GM19035 (cell line): Measurements from ENCODE around the gene IGFBP4.

Source experiments
- ATAC-seq: cut with Tn5 transposase; IDR thresholded peaks from one replicate; pipeline ENCODE4 v1.9.1; 2021; ENCODE audit not compliant: unreplicated experiment

IGFBP4 gene

DNA sequence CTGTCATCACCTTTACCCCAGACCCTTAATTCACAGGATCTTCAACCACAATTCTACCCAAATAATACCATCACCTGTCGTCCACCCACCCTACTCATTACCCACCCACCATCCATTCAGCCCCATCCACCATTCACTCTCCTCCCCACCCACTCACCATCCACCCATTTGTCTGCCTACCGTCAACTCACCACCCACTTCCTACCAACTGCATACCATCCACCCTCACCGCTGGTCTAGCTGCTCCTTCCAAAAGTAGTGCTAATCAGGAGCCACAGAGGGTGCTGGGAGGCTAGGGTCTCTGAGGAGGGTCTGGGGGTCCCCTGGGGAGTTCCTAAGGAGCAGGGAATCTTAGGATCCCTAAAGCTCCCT is 12.0 kb upstream of the IGFBP4 start:
- no peak for ATAC-seq

DNA sequence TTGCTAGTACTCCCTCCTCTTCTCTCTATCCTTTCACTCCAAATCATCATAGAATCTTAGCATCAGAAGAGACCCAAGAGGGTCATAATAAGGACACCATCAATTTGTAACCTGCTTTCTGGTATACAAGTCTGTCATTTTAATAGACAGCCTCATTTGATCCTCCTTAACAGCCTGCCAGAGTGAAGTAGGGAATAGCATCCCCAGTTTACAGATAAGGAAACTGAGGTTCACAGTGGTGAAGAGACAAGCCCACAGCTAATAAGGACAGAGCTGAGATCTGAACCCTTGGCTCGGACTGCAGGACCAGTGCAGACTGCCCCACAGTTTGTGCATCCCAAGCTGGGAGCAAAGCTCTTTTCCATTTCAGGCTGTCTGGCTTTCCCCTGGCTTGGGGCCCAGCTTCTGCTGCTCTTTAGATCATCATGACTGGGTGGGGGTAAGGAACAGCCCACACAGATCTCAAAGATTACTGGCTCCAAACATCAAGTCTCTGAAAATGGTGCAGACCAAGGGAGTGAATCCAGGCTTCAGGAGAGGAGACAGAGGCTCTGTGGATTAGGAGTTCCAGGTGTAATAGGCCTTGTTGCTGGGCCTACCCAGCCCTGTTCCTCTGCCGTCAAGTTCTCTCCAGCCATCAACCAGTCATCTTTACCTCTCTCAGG is 10.3 kb upstream of the IGFBP4 start:
- ATAC-seq: no peak

DNA sequence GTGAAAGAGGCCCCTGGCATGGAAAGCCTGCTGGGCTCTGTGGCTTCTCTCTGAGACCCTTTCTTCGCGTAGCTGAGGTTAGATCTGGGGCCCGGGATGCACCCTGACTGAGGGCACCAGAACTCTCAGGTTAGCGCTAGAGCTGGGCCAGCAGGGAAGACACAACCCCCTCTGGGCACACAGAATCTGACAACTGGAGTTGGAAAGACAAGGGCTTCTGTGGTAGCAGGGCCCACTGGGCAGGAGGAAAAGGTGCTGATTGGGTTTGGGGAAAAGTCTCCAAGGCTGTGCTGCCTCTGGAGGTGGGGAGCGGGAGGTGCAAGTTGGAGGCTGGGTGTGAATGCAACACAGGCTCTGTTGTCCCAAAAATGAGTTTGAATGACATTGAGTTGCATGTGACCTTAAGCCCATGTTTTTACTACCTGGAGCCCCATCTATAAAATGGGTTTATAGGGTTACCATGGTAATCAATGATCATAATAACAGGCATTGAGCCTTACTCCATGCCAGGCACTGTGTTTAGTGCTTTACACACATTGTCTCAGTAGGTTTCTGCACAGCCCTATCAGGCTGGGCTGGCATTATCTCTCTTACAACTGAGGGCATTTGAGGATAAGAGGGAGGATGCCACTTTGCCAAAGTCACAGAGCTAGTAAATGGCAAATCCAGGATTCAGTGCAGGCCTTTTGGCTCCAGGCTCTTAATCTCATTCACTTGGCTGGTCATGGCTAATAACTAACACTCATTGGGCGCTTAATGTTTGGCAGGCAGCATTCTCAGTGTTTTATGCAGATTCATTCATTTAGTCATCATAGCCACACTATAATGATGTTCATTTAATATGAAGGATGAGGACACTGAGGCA is 9.5 kb upstream of the IGFBP4 start:
- no peak for ATAC-seq

DNA sequence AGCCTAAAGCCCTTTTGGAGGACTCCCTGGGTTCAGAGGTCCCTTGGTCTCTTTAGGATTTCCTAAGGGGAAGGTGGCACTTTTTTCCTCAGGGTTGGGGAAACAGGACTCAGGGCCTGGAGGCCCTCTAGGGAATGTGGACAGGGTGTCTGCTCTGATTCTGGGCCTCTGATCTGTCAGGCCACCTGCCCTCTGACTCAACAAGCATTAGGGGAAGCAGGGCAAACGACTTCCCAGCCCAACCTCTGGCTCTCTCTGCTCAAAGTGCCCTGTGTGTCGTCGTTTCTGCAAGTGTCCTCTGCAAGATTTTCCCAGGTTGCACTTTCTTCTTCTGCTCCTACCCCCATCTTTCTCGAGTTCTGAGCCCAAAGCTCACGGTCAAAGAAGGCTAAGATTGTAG is 6.6 kb upstream of the IGFBP4 start:
- ATAC-seq: no peak

DNA sequence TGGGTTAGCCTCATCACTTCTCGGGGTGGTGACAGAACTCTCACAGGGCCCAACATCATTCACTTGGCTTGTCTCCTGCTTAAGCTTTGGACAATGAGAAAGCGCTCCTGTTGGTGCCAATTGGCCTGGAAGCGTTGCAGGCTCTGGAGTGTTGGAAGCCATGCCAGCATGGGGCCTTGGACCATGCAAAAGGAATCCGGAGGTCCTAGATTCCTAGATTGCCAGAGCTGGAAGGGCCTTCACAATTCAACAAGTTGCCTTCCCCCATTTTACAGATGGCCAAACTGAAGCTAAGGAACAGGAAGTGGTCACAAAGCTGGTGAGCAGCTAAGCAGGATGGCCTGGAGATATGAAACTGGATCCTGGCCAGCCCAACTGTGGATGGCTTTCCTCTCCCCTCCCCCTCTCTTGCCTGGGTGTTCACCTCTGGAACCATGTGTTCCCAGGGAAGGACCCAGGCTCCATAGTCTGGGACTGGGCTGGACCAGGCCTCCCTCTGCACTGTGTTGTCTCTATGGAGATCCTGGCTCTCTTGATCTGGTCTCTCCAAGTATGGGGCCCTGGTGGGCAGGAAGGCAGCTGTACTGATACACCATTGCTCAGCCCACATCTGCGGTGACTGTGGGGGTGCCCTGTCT is 6.0 kb upstream of the IGFBP4 start:
- ATAC-seq: no peak

DNA sequence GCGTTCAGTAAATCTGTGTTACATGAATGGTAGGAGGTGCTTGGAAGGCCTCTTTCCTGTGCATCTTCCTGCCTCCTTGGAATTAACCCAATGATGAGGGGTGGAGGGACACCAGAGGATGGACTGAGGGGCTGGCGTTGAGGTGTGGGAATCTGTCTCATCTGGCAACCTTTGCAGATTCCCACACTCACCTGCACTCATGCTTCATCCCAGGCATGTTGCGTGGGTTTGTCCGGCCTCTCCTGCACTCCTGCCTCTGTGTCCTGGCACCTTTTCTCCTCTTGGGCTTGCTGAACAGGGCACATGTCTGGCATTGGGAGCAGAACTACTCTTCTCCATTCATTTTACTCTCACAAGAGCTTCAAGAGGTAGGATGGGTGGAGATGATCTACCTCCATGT is 3.1 kb upstream of the IGFBP4 start:
- no peak for ATAC-seq

DNA sequence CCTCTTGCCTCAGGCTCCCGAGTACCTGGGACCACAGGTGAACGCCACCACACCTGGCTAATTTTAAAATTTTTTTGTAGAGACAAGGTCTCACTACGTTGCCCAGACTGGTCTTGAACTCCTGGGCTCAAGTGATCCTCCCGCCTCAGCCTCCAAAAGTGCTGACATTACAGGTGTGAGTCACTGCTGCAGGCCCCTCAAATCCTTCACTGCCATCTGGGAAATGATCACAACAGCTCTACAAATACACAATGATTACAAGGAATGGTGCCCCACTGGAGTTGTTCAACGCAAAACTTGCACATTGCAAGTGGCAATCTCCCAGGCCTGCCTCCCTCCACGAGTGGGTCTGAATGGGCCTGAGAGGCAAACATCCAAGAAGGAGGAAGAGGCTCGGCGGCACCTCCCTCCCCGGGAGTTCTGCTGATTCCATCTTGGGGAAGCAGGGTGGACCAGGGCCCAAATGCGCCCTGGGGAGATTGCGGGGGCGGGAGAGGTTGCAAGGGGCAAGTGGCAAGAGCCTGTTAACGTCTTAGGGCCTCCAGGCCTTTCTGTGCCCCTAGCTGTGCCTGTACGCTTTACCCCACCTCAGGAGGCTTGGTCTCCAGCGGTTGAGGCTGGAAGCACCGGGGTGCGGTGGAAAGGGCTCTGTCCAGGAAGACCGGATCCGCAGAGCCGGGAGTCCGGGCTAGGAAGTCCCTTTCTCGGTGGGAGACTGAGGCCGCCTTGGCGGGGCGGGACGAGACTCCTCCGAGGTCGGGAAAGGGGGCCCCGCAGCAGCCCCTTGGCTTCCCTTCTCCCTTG is 656 bp upstream of the IGFBP4 start:
- ATAC-seq: no peak

DNA sequence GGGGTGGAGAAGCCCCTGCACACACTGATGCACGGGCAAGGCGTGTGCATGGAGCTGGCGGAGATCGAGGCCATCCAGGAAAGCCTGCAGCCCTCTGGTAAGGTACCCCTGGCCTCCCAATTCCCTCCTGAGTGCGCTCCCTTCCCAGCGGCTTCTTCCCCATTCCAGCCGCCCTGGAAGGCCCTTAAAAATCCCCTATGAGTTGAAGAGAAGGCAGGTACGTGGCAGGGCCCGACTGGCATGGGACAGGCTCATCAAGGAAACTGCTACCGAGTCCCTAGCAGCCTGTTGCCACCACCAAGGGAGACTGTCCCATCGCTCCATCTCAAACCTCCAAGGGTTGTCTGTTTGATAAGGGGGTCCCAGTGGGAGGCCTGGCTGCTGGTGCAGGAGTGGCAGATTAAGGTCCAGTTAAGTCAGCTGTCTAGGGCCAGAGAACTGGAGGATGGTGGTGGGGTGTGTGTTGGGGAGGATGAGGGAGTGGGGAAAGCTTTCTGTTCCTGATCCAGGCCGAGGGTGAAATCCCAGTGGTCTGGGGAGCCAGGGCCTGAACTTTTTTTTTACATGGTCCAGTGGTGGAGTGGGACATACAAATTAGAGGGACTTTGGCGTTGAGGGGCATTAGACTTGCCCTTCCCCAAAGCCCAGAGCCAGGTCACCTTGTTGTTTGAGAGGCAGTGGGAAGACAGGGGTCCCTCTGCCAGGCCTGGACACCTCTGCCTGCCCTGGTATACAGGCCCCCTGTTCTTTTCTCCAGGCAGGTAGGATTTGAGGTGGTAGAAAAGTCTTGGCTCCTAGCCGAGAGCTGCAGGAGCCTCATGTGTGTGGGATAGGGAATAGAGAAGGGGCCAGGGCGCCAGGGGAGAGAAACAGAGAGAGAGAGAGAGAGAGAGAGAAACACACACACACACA is 994 bp downstream of the IGFBP4 start:
- ATAC-seq: no peak

DNA sequence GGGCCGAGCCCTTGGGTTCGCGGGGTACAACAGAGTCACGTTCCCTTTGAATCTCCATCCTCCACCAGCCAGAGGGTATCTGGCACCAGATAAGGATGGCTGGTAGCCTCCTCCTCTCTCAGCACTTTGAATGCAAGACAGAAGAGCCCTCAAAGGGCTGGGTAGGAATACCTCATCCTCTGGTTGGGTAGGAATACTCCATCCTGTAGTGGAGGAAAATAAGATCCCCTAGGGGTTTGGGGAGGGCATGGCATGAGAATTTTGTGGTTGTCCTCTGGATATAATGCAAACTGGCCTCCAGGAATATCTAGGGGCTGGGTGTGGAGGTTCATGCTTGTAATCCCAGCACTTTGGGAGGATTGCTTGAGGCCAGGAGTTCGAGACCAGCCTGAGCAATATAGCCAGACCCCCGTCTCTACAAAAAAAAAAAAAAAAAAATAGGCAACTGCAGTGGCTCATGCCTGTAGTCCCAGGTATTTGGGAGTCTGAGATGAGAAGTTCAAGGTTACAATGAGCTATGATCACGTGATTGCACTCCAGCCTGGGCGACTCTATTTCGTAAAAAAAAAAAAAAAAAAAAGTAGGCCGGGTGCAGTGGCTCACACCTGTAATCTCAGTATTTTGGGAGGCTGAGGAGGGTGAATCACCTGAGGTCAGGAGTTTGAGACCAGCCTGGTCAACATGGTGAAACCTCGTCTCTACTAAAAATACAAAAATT is 2.7 kb downstream of the IGFBP4 start:
- no peak for ATAC-seq

DNA sequence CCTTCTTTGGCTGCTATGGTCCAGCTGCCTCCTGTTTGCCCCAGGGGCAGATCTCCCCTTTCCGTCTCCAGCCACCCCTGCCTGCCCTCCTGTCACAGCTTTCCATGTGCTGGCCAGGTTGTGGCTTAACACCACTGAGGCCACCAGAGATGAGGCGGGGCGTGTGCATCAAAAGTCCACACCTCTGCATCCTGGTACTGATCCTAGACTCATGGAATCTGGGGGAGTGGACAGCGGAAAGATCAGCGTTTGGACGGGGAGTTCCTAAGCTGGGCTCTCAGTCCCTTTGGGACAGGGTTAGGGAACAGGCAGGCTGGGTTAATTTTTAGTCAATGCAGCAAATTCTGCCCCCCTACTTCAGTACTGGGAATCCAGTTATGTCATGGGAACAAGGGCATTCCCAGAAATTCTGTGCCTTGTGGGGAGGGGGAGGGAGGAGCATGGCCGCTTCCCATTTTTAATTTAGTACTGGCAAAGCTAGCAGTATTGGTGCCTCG is 3.9 kb downstream of the IGFBP4 start:
- no peak for ATAC-seq

DNA sequence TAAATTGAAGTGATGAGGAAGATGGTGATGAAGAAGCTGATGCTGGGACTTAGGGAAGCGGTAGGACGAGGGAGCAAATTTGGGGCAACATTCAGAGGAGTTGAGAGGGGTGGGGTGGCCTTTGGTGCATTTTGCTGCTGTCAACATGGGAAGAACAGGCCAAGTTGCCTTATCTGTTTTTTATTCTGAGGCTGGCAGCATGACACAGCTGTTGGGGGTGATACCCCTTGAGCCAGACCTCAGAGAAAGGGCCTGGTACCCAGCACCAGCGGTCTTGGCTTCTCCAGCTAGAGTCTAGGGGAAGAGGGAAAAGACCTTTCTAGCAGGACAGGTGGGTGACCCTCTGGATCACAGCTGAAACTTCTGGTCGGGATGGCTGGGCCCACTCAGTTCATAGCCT is 4.6 kb downstream of the IGFBP4 start:
- no peak for ATAC-seq

DNA sequence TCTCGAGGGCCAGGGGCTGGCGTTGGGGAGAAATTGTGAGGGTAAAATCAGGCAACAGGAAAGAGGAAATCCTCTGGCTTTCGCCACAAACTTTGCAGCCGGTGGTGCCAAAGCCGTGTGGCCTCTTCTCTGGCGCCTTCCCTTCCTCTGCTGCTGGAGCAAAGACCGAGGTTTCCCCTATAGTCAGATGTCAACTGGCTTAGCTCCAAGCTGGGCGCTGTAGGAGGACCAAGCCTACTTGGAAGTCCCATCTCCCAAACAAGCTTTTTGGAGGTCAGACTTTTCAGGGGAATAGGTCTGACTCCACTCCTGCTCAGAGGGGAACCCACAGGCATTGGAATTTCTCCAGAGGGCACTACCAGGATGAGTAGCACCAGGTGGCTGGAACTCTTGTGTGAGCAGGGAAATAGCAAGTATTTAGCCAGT is 5.0 kb downstream of the IGFBP4 start:
- no peak for ATAC-seq

DNA sequence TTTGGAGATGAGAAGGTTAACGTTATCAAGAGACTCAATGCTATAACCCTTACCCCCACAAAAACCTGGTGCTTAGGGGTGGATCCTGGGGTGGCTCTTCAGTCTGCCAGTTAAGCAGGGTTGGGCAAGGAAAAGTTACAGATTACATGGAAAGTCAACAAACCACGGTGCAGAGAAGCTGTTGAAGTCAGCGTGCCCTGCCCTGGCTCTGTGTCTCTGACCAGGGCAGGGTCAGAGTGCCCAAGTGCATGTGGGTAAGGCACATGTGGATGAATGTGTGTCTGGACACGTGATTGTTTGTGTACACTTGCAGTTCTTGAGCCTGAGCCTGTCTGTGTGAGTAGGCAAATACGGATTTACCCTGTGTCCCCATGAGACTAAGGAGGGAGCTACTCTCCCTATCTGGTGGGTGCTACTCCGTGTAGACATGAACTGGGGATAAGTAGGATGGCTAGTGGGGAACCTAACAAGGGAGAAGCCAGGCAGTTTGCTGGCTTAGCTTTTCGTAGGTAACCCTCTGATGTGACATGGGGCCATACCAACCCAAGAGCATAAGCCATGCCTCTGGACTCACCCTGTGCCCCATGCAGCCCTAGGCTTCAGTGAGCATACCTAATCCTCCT is 5.5 kb downstream of the IGFBP4 start:
- no peak for ATAC-seq

DNA sequence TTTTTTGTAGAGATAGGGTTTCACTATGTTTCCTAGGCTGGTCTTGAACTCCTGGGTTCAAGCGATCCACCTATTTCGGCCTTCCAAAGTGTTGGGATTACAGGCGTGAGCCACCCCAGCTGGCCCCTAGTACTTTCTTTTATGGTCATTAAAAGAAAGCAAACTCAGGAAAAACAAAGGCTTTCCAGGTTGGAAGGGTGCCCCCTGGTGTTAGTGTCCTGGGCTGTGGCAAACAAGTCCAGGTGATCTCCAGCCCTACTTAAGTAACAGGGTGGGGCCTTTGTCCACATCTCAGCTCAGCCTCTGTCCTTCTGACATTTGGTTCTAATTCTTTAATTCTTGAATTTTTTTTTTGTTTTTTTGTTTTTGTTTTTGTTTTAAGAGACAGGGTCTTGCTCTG is 6.9 kb downstream of the IGFBP4 start:
- no peak for ATAC-seq

DNA sequence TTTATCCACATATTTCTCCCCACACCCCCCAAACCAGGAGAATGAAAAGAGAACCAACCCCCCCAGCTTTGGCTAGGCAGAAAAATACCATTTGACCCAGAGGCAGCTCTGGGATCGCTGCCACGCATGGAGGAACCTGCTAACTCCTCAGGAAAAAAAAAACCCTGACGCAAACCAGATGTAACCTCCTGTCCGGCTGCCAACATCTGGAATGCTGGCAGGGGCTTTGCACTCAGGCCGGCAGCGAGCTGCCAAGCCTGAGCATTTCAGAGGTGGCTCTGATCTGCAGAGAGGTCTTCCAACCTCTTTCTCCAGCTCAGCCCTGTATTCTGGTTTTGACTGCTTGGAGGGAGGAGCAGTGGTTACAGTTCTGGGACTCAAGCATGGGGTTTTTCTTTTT is 8.2 kb downstream of the IGFBP4 start:
- no peak for ATAC-seq

DNA sequence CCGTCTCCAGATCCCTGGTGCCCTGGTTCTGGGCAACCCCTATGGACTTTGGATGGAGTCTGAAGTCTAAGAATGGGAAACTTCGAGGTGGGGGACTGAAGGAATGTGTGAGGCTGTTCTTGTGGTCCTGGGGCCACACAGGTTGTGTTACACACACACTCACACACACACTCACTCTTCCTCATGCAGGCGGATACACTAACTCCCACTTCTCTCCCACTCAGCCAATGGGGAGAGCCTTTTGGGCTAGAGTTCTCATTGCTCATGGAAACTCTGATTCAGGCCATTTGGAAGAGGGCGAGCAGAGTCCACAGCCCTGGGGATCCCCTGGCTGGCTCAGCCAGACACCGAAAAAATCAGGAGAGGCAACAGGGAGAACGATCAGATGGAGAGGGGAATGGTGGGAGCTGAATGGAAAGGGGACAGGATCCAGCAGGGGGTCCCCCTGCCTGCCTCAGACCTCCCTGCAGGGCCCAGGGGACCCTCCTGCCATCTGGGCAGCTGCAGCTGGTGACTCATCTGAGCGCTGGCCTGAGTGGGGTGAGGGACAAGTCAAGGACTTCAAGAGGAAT is 9.1 kb downstream of the IGFBP4 start:
- no peak for ATAC-seq

DNA sequence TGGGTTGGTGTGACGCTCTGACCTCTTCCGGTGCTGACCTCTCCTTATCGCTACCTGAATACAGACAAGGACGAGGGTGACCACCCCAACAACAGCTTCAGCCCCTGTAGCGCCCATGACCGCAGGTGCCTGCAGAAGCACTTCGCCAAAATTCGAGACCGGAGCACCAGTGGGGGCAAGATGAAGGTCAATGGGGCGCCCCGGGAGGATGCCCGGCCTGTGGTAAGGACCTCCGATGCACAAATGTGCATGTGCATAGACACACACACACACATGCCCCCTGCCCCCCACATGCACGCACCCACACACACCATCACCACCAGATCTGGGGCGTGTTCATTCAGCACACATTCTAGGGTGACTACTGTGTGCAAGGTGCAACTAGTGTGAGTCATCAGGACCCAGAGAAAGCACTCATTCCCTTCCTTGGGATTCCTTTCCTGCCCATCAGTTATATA is 9.7 kb downstream of the IGFBP4 start:
- no peak for ATAC-seq

DNA sequence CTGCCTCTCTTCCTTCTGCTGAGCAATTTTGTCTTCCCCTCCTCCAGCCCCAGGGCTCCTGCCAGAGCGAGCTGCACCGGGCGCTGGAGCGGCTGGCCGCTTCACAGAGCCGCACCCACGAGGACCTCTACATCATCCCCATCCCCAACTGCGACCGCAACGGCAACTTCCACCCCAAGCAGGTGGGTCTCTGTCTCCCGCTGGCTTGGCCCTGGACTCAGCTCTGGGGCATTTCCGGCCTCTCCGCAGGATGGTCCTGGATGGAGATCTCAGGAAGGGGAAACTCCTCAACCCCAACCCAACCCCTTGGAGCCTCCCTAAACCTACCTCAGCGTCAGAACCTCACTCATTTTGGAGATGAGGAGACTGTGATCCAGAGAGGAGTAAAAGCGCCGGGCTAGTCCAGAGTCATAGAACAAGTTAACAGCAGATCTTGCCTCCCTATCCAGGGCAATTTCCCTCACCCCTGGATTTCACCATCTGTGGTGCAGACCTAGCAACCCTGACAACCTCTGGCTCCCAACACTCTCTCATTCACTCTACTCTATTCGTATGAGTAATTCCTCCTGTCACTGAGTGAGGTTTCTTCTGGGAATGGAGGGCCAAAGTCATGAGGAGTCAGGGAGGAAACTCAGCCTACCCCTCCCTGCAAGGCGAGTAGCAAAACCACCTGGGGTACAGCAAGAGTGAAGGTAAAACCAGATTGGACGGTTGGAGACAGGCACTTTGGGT is 10.8 kb downstream of the IGFBP4 start:
- ATAC-seq: no peak
